Calu3 (cell line): ENCODE data around the gene CACNA2D4. TPM values are rescaled to one million over a fixed set of nuclear protein-coding genes. Genes with fewer than 3 reads are reported as not detected.

Source experiments
- BruUV-seq: library from RNA; stranded (reverse); fragments of 400-500 nt; replicated peaks from 2 replicates; lab custom pipeline; 2021; lab: Mats Ljungman, UMichigan
- CTCF ChIA-PET: fragments of 300-600 bp; sonication (Branson Sonifier 250); formaldehyde crosslinking; loops from one replicate; lab custom pipeline; 2022; ENCODE audit warnings: antibody characterized with exemption; lab: Charles Lee
- DNase-seq: peaks from one replicate; pipeline ENCODE4 v3.0.0; 2022
- H3K27ac Mint-ChIP-seq: one replicate; pipeline ENCODE4 v1.8.0; 2022; ENCODE audit warnings: mixed read lengths; ENCODE audit not compliant: unreplicated experiment
- H3K27me3 Mint-ChIP-seq: one replicate; pipeline ENCODE4 v1.8.0; 2022; ENCODE audit warnings: mixed read lengths; ENCODE audit not compliant: unreplicated experiment
- H3K36me3 Mint-ChIP-seq: one replicate; pipeline ENCODE4 v1.8.0; 2022; ENCODE audit warnings: mild to moderate bottlenecking, moderate library complexity, mixed read lengths; ENCODE audit not compliant: insufficient read depth, unreplicated experiment
- H3K4me1 Mint-ChIP-seq: one replicate; pipeline ENCODE4 v1.8.0; 2022; ENCODE audit warnings: mild to moderate bottlenecking, low read depth, mixed read lengths; ENCODE audit not compliant: unreplicated experiment
- H3K4me3 Mint-ChIP-seq: one replicate; pipeline ENCODE4 v1.8.0; 2022; ENCODE audit warnings: mild to moderate bottlenecking, low read depth, moderate library complexity, mixed read lengths; ENCODE audit not compliant: unreplicated experiment
- H3K9me3 Mint-ChIP-seq: one replicate; pipeline ENCODE4 v1.8.0; 2022; ENCODE audit warnings: low read depth, mixed read lengths; ENCODE audit not compliant: unreplicated experiment
- intact Hi-C: fragments of 100-400 bp; cut with micrococcal nuclease; formaldehyde crosslinking; loops from one replicate; pipeline ENCODE4 v1.10.0; 2022; ENCODE audit not compliant: unreplicated experiment
- total RNA-seq: library from RNA; stranded (reverse); gene quantifications from 2 replicates; pipeline ENCODE4 v1.2.3, GENCODE V29; 2022
- TF ChIP-seq, protein P1 (sequence below): fragments of 200-600 bp; IDR thresholded peaks from one replicate; pipeline ENCODE4 v1.8.0; 2022; ENCODE audit warnings: antibody characterized with exemption; ENCODE audit not compliant: unreplicated experiment

CACNA2D4 gene
- total RNA-seq, 1 experiment from 2014 or later, result 0.80 TPM

DNA sequence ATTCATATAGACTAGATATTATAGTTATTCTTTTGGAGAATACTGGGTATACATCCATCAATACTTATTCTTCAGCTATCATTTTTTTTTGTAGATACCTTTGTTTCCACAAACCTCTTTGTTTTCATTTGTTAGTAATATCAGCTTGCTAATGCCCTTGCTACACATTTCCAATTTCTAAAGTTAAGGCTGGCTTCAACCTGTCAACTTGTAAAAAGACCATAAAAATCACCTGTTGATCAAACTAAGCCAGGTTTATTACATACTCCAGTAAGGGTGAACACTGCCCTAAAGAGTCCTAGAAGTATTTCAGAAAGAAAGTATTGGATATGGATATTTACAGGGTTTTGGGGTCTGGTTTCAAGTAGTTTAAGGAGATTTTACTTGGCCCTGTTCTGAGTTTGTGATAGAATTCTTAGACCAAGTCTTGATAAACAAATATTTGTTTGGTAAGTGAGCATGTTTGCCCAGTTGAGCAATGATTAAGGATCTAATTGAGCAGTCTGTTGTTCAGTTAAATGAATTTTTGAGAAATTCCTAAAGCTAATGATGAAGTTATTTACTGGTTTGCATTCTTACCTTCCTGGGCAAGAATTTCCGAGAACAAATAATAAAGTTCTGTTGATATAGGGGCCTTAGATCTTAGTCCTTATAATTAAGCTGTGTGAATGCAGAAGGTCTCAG is 150.9 kb downstream of the CACNA2D4 start:
- BruUV-seq, result no TSS peak
- H3K4me1 Mint-ChIP-seq, result peaks cover 28% of the 10 kb centered on the region
- CTCF ChIA-PET, result interaction anchor here (0.6 to 0.8 kb wide), 2 partner anchors 97 to 138 kb away, joined by 3 to 8 read pairs; partner anchors contain the start of gene WNT5B

DNA sequence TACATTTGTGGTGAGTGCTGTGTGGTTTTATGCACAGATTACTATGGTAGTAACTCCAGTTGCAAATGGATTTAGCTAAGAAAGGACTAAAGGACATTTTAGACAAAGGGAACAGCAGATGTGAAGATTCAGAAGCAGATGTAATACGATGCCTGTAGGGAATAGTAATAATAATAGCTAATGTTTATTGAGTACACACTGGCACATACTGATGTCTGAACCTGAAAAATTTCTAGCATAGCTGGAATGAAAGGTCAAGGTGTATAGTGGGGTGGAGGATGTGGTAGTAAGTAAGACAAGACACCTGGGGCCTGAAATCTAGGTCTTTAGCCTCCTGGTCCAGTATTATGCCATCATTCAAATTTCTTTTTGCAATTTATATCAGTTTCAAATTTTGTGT is 152.3 kb downstream of the CACNA2D4 start:
- Mint-ChIP-seq H3K27ac (no peak overlapping the region), H3K4me3 (no peak overlapping the region), H3K36me3 (no peaks in the 10 kb centered on the region), H3K9me3 (no peaks in the 10 kb centered on the region), H3K4me1 (peaks cover 40% of the 10 kb centered on the region), H3K27me3 (no peaks in the 10 kb centered on the region)
- CTCF ChIA-PET, result no interaction called here
- no TSS peak for BruUV-seq
- DNase-seq, result no peak
- TF ChIP-seq, protein P1, sequence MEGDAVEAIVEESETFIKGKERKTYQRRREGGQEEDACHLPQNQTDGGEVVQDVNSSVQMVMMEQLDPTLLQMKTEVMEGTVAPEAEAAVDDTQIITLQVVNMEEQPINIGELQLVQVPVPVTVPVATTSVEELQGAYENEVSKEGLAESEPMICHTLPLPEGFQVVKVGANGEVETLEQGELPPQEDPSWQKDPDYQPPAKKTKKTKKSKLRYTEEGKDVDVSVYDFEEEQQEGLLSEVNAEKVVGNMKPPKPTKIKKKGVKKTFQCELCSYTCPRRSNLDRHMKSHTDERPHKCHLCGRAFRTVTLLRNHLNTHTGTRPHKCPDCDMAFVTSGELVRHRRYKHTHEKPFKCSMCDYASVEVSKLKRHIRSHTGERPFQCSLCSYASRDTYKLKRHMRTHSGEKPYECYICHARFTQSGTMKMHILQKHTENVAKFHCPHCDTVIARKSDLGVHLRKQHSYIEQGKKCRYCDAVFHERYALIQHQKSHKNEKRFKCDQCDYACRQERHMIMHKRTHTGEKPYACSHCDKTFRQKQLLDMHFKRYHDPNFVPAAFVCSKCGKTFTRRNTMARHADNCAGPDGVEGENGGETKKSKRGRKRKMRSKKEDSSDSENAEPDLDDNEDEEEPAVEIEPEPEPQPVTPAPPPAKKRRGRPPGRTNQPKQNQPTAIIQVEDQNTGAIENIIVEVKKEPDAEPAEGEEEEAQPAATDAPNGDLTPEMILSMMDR, result no peak
- intact Hi-C loops, result loop anchor here (5.0 kb wide), 1 partner anchor 74 kb away; the partner anchor contains the start of gene ADIPOR2

More for the DNA sequence above, 150.9 kb downstream of the CACNA2D4 start:
- no peaks in the 10 kb centered on the region for H3K27me3 Mint-ChIP-seq
- no peaks in the 10 kb centered on the region for H3K36me3 Mint-ChIP-seq
- DNase-seq, result no peak
- TF ChIP-seq, protein P1, result no peak
- H3K4me3 Mint-ChIP-seq, result no peak overlapping the region
- H3K27ac Mint-ChIP-seq, result no peak overlapping the region
- no peaks in the 10 kb centered on the region for H3K9me3 Mint-ChIP-seq
- intact Hi-C loops, result loop anchor here (5.0 kb wide), 1 partner anchor 75 kb away; the partner anchor contains the start of gene ADIPOR2

DNA sequence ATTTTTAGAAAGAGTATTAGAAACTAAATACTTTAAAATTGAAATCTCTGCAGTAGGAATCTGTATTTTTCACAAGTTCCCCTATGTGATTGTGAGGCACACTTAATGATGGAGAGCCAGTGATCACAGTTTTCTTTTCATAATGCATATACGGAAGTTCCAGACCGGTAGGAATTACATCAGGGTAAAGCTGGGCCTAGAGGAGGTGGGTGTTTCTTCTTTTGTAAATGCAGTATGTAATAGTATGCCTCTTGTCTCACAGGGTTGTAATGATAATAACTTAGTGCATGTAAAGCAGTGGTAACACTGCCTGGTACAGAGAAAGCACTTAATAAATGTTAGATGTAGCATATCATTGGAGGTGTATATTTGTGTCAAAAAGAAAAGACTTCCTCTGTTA is 155.3 kb downstream of the CACNA2D4 start:
- intact Hi-C loops, result no loop called here
- H3K27ac Mint-ChIP-seq, result no peak overlapping the region
- no peak for DNase-seq
- CTCF ChIA-PET, result no interaction called here
- TF ChIP-seq, protein P1, result no peak
- no peaks in the 10 kb centered on the region for H3K9me3 Mint-ChIP-seq
- H3K27me3 Mint-ChIP-seq, result no peaks in the 10 kb centered on the region
- no TSS peak for BruUV-seq
- H3K4me3 Mint-ChIP-seq, result no peak overlapping the region
- H3K4me1 Mint-ChIP-seq, result peaks cover 32% of the 10 kb centered on the region
- H3K36me3 Mint-ChIP-seq, result no peaks in the 10 kb centered on the region

DNA sequence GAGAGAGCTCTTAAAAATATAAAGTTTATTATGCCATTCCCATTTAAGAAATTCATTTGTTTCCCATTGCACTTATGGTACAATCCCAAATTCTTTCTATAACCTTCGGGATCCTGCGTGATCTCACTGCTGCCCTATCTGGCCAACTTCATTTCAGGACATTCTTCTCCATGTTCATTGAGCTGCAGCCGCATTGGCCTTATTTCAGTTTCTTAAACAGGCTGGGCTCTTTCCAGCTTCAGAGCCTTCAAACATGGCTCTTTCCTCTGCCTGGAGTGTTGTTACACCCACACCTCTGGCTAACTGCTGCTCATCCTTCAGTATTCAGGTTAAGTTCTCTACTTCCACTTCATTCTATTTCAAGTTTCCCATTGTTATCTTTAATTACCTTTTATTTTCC is 156.6 kb downstream of the CACNA2D4 start:
- no peaks in the 10 kb centered on the region for H3K27me3 Mint-ChIP-seq
- TF ChIP-seq, protein P1, result no peak
- CTCF ChIA-PET, result no interaction called here
- H3K4me3 Mint-ChIP-seq, result no peak overlapping the region
- H3K27ac Mint-ChIP-seq, result peak overlapping the region; percentile 48
- intact Hi-C loops, result no loop called here
- H3K9me3 Mint-ChIP-seq, result no peaks in the 10 kb centered on the region
- DNase-seq, result no peak
- no peaks in the 10 kb centered on the region for H3K36me3 Mint-ChIP-seq
- peaks cover 25% of the 10 kb centered on the region for H3K4me1 Mint-ChIP-seq
- BruUV-seq, result no TSS peak
